ENCODE measurements around the gene SERINC5.
"Not testable (repeated sequence)": the region's sequence is repeated elsewhere in the genome, so short reads cannot be mapped to it uniquely, and the experiment has no call there.

SERINC5 gene

DNA sequence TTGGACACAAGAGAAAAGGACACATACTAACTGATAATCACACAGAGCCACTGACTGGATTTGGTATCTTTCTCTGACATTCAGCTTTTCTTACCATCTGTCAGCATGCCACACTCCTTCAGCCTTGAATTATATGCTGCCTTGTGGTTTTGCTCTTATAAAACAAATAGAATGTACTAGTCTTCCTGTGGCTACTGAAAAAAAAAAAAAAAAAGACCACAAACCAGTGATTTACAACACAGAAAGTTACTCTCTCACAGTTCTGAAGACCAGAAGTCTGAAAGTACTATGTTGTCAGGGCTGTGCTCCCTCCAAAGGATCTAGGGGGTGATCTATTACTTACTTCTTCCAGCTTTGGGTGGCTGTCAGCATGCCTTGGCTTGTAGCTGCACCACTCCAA, 138.4 kb downstream of the SERINC5 start:
- Histone ChIP-seq H3K27me3 (no peaks in the 10 kb centered on the region), H3K4me1 (no peaks in the 10 kb centered on the region), H3K4me3 (no peak overlapping the region), H3K9me3 (no peaks in the 10 kb centered on the region), H3K27ac (no peak overlapping the region), H3K36me3 (no peaks in the 10 kb centered on the region)
- no peak for DNase-seq
- TF ChIP-seq, protein P1, sequence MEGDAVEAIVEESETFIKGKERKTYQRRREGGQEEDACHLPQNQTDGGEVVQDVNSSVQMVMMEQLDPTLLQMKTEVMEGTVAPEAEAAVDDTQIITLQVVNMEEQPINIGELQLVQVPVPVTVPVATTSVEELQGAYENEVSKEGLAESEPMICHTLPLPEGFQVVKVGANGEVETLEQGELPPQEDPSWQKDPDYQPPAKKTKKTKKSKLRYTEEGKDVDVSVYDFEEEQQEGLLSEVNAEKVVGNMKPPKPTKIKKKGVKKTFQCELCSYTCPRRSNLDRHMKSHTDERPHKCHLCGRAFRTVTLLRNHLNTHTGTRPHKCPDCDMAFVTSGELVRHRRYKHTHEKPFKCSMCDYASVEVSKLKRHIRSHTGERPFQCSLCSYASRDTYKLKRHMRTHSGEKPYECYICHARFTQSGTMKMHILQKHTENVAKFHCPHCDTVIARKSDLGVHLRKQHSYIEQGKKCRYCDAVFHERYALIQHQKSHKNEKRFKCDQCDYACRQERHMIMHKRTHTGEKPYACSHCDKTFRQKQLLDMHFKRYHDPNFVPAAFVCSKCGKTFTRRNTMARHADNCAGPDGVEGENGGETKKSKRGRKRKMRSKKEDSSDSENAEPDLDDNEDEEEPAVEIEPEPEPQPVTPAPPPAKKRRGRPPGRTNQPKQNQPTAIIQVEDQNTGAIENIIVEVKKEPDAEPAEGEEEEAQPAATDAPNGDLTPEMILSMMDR (IDR thresholded peaks at IDR 0.05): no peak
- intact Hi-C loops (cut with DNase I; ENCODE audit: low total_unique reads): no loop called here

DNA sequence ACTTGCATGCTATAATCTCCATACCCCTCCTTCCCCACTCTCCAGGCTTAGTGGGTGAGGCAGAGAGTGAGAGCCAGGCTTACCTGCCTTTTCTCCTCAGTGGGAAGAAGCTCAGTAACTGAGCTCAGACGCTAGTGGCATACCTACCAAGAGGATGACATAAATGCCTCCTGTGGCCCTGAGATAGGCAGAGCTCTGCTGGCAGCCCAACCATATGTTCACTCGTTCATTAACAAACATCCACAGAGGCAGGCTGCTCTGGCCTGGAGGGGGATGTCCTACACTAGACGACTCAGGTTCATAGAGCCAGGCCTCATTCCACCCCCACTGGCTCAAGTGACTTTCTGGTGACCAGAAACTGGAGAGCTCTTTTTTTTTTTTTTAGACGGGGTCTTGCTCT, 139.4 kb downstream of the SERINC5 start:
- DNase-seq: no peak
- TF ChIP-seq, protein P1 (IDR thresholded peaks at IDR 0.05): no peak
- Histone ChIP-seq H3K36me3 (no peaks in the 10 kb centered on the region), H3K9me3 (no peaks in the 10 kb centered on the region), H3K27ac (no peak overlapping the region), H3K4me1 (no peaks in the 10 kb centered on the region), H3K27me3 (no peaks in the 10 kb centered on the region), H3K4me3 (no peak overlapping the region)
- intact Hi-C loops (cut with DNase I; ENCODE audit: low total_unique reads): no loop called here

DNA sequence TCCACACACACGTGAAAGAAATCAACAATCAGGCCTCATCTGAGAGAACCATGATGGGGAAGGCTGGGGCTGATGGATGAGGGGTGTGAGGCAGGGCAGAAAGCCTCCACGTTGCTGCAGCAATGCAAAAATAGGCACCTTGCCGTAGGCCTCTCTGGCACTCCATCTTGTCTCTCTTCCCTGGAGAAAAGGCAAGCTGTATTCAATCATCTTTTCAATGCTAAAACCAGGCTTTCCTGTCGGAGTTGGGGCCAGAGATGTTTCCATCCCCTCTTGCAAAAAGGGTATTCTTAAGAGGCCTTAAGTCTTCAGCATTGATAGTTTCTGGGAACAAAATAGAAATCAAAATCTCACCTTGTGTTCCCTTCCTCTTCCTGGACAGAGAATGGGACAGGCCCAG, 139.8 kb downstream of the SERINC5 start:
- no peaks in the 10 kb centered on the region for H3K27me3 ChIP-seq

DNA sequence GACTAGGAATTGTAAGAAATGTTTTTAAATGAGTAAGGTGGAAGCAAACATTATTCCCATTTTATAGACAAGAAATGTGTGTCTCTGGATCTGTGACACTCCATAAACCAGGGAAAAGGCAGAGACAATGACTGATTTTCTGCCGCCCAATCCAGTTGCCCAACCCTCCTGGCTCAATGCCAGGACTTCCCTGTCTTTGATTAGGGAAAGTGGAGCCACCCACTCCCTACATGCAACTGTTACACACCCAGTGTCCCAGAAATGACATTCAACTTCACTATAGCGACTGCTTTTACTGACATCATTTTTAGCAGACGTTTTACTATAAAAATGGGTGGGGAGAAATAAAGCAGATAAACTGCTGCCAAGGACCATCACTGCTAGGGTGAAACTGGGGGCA, 141.0 kb downstream of the SERINC5 start:
- TF ChIP-seq, protein P1 (IDR thresholded peaks at IDR 0.05): no peak
- no peaks in the 10 kb centered on the region for H3K9me3 ChIP-seq
- no peak for DNase-seq
- intact Hi-C loops (cut with DNase I; ENCODE audit: low total_unique reads): no loop called here
- H3K4me3 ChIP-seq: no peak overlapping the region
- H3K36me3 ChIP-seq: no peaks in the 10 kb centered on the region
- peaks cover 0 to 2% (median under 1%) of the 10 kb centered on the region in 4 donors for H3K4me1 ChIP-seq
- H3K27ac ChIP-seq: no peak overlapping the region
- no peaks in the 10 kb centered on the region for H3K27me3 ChIP-seq

More for the DNA sequence above, 139.8 kb downstream of the SERINC5 start:
- Histone ChIP-seq H3K4me3 (no peak overlapping the region), H3K36me3 (no peaks in the 10 kb centered on the region), H3K4me1 (no peaks in the 10 kb centered on the region), H3K9me3 (no peaks in the 10 kb centered on the region), H3K27ac (no peak overlapping the region)
- TF ChIP-seq, protein P1 (IDR thresholded peaks at IDR 0.05): no peak
- intact Hi-C loops (cut with DNase I; ENCODE audit: low total_unique reads): no loop called here
- DNase-seq: no peak

DNA sequence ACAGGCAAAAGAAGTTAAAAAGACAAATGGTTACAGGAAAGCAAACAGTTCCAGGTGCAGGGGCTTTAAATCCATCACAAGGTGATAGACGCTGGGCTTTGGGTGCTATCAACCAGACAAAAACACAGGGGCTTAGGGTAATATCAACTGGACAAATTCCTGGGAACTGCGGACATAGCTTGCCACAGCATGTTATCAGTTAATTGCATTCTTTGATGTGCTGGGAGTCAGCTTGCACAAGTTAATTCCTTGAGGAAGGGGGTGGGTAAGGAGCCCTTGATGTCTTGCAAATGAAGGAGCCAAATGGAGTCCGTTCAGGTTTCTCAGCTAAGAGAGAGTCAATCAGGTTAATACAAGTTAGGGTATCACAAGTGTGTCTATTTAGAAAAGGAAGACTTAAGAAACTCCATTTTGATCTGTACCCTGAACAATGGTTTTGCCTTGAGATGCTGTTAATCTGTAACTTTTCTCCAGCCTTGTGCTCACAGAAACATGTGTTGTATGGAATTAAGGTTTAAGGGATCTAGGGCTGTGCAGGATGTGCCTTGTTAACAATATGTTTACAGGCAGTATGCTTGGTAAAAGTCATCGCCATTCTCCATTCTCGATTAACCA, 144.4 kb downstream of the SERINC5 start:
- H3K27me3 ChIP-seq; H3K27ac ChIP-seq; DNase-seq; H3K36me3 ChIP-seq; H3K4me3 ChIP-seq; H3K4me1 ChIP-seq; intact Hi-C loops (cut with DNase I; ENCODE audit: low total_unique reads); H3K9me3 ChIP-seq: not testable (repeated sequence)

DNA sequence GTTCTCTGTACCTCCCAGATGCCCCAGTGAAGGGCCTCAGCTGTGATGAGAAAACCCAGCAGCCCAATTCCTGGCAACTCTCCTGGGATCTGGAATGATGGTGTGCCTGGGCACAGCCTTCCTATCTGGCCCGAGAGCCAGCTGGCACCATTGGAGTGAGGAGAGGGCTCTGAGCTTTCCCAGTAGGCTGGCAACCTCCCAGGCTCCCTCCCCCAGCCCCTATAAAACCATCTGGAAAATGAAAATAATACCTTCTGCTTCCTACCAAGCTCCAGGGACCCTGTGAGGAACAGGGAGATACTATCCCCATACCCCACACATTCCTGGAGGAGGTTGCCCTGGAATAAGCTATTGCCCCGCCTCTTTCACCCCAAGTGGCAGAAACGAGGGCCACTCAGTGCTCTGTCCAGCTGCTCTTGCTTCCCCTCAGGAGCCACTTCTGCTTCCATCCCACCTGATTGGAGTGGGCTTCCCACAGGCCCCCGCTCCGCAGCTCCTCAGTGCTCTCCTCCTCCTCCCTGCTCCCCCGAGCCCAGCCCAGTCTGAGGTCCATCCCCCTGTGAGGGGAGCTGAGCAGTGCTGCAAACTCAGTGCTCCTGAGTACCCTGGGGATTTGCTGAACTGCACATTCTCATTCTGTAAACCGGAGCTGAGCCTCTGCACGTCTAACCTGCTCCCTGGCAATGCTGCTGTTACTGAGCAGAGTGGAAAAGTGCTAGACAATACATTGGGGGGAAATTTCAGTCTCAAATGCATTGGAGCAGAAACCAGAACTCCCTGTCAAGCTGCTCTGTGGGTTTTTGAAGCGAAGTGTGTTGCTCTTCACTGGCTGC, 146.0 kb downstream of the SERINC5 start:
- intact Hi-C loops (cut with DNase I; ENCODE audit: low total_unique reads): no loop called here
- Histone ChIP-seq H3K4me3 (no peak overlapping the region), H3K27ac (no peak overlapping the region), H3K36me3 (no peaks in the 10 kb centered on the region), H3K9me3 (no peaks in the 10 kb centered on the region), H3K4me1 (peaks cover 0 to 7% (median 5%) of the 10 kb centered on the region in 4 donors), H3K27me3 (no peaks in the 10 kb centered on the region)
- DNase-seq: no peak
- TF ChIP-seq, protein P1 (IDR thresholded peaks at IDR 0.05): no peak
